ENCODE results near the gene CCSER1. TPM values are rescaled to one million over a fixed set of nuclear protein-coding genes. Genes with fewer than 3 reads are reported as not detected.

CCSER1 gene
- 39.5 and 42.9 TPM in 2 replicates for total RNA-seq
- total RNA-seq (2013): 48.9 TPM
- 10.7 and 13.7 TPM in 2 replicates for polyA plus RNA-seq
- polyA minus RNA-seq: 39.0 and 44.7 TPM in 2 replicates

DNA sequence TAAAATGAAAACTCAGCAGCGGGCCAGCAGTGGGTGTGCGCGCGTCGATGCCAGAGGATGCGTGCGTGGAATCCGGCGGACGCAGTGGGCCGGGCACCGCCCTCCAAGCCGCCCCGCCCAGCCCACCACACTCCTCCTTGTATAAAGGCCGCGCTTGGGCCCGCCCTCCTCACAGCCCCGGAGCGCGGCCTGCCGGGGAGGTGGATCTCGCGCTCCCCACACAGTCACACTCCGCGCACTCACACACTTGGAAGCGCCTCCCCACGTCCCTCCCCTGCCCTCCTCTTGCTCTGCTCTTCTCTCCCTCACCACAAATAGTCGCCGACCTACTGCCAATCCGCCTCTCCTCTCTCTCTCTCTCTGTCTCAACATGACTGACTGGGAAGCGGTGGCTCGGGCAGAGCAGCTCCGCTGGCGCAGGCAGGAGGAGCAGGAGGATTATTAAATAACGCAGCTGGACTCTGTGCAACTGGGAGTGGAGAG lies at the start of gene CCSER1:
Gene CCSER1, plus strand, starts transcription at position 172 of the 483 bp plus-strand sequence.
- H3K4me1 Mint-ChIP-seq: peaks cover 21% of the 10 kb centered on the region
- H3K9me3 Mint-ChIP-seq (ENCODE audit: insufficient read depth): no peaks in the 10 kb centered on the region
- no peak for TF ChIP-seq EZH2 (IDR thresholded peaks at IDR 0.05; ENCODE audit: borderline replicate concordance, insufficient read depth, low read depth, low read length, poor library complexity, severe bottlenecking)
- TF ChIP-seq, protein P1, sequence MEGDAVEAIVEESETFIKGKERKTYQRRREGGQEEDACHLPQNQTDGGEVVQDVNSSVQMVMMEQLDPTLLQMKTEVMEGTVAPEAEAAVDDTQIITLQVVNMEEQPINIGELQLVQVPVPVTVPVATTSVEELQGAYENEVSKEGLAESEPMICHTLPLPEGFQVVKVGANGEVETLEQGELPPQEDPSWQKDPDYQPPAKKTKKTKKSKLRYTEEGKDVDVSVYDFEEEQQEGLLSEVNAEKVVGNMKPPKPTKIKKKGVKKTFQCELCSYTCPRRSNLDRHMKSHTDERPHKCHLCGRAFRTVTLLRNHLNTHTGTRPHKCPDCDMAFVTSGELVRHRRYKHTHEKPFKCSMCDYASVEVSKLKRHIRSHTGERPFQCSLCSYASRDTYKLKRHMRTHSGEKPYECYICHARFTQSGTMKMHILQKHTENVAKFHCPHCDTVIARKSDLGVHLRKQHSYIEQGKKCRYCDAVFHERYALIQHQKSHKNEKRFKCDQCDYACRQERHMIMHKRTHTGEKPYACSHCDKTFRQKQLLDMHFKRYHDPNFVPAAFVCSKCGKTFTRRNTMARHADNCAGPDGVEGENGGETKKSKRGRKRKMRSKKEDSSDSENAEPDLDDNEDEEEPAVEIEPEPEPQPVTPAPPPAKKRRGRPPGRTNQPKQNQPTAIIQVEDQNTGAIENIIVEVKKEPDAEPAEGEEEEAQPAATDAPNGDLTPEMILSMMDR (IDR thresholded peaks at IDR 0.05): no peak
- Histone ChIP-seq H3K4me3 (ENCODE audit: control extremely low read depth in 1 of 5, extremely low read depth in 1 of 5, insufficient read depth in 1 of 5, low read depth in 2 of 5, low read length in 4 of 5) (peak within 1 kb of the TSS; percentile 27 to 98 (median 79)), H4K20me1 (ENCODE audit: control insufficient read depth, insufficient read depth, low read length, poor library complexity, severe bottlenecking) (no peaks in the 10 kb centered on the region), H2AFZ (ENCODE audit: insufficient read depth, low read depth, low read length, poor library complexity, severe bottlenecking) (peak within 1 kb of the TSS; percentile 77), H3K9me3 (ENCODE audit: control extremely low read depth in 1 of 3, control insufficient read depth in 2 of 3, insufficient read depth in 1 of 3, low read length in 2 of 3) (no peaks in the 10 kb centered on the region), H3K9ac (ENCODE audit: low read length) (peak within 1 kb of the TSS; percentile 95), H3K79me2 (ENCODE audit: control insufficient read depth, insufficient read depth, low read length) (peaks cover 22% of the 10 kb centered on the region), H3K27ac (ENCODE audit: low read length in 2 of 2) (peak within 1 kb of the TSS; percentile 89 to 90), H3K27me3 (replicated peaks in 1 of 4; ENCODE audit: control extremely low read depth in 1 of 4, control insufficient read depth in 3 of 4, insufficient read depth in 4 of 4, low read length in 3 of 4) (no peaks in the 10 kb centered on the region), H3K4me2 (replicated peaks; ENCODE audit: low read depth, low read length, poor library complexity, severe bottlenecking) (peak within 1 kb of the TSS; percentile 98), H3K36me3 (replicated peaks in 1 of 2; ENCODE audit: control extremely low read depth in 1 of 2, control insufficient read depth in 1 of 2, extremely low read depth in 1 of 2, insufficient read depth in 2 of 2, low read length in 1 of 2) (no peaks in the 10 kb centered on the region), H3K4me1 (ENCODE audit: control insufficient read depth in 2 of 2, insufficient read depth in 2 of 2, low read length in 2 of 2) (peaks cover 6 to 7% of the 10 kb centered on the region in 2 donors)
- intact Hi-C loops (cut with micrococcal nuclease): loop anchor here (1.0 to 10.0 kb wide), 6 partner anchors 26 to 1845 kb away; partner anchors contain the start of genes PPM1K and TIGD2
- CTCF ChIA-PET: interaction anchor here (0.6 to 1.4 kb wide), 2 partner anchors 27 to 212 kb away, joined by 3 read pairs; no protein-coding TSS in a partner anchor
- no peaks in the 10 kb centered on the region for H3K27me3 Mint-ChIP-seq
- under 1% methylated on average over 29 of the region's 35 CpGs for WGBS (ENCODE audit: insufficient coverage)
- ATAC-seq (ENCODE audit: low read depth) (peak; percentile 86), DNase-seq (peak; percentile 94)
- H3K4me3 Mint-ChIP-seq: peak within 1 kb of the TSS; percentile 96
- POLR2A ChIA-PET: interaction anchor here (0.7 to 1.2 kb wide), 3 partner anchors 27 to 54 kb away, joined by 3 to 4 read pairs (median 3); no protein-coding TSS in a partner anchor
- H3K27ac Mint-ChIP-seq: peak within 1 kb of the TSS; percentile 95

DNA sequence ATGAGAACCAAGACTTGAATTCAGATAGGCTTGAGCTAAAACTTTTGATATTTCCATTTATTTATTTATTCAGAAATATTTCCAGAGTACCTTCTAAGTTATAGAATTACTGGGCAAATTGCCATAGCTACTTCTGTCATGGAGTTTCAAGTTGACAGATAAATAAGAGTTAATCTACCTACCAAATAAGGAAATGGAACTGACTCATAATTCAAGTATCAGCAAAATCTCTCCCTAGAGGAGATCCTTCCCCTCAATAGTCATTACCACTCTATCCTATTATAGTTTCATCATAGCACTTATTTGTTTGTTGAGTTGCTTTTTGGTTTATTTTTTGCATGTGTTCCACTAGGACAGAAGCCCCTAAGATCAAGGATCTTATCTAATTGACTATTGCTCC lies 48.8 kb upstream of the CCSER1 start:
- ChIA-PET CTCF (no interaction called here), POLR2A (no interaction called here)
- Histone ChIP-seq H3K9ac (ENCODE audit: low read length) (no peak overlapping the region), H2AFZ (ENCODE audit: insufficient read depth, low read depth, low read length, poor library complexity, severe bottlenecking) (no peak overlapping the region), H3K79me2 (ENCODE audit: control insufficient read depth, insufficient read depth, low read length) (no peaks in the 10 kb centered on the region), H3K27ac (ENCODE audit: low read length in 2 of 2) (no peak overlapping the region), H3K4me3 (ENCODE audit: control extremely low read depth in 1 of 5, extremely low read depth in 1 of 5, insufficient read depth in 1 of 5, low read depth in 2 of 5, low read length in 4 of 5) (no peak overlapping the region), H3K36me3 (replicated peaks in 1 of 2; ENCODE audit: control extremely low read depth in 1 of 2, control insufficient read depth in 1 of 2, extremely low read depth in 1 of 2, insufficient read depth in 2 of 2, low read length in 1 of 2) (no peaks in the 10 kb centered on the region), H3K4me2 (replicated peaks; ENCODE audit: low read depth, low read length, poor library complexity, severe bottlenecking) (no peak overlapping the region), H3K9me3 (ENCODE audit: control extremely low read depth in 1 of 3, control insufficient read depth in 2 of 3, insufficient read depth in 1 of 3, low read length in 2 of 3) (no peaks in the 10 kb centered on the region), H3K27me3 (replicated peaks in 1 of 4; ENCODE audit: control extremely low read depth in 1 of 4, control insufficient read depth in 3 of 4, insufficient read depth in 4 of 4, low read length in 3 of 4) (no peaks in the 10 kb centered on the region), H3K4me1 (ENCODE audit: control insufficient read depth in 2 of 2, insufficient read depth in 2 of 2, low read length in 2 of 2) (peaks cover 4 to 10% of the 10 kb centered on the region in 2 donors), H4K20me1 (ENCODE audit: control insufficient read depth, insufficient read depth, low read length, poor library complexity, severe bottlenecking) (no peaks in the 10 kb centered on the region)
- Mint-ChIP-seq H3K27me3 (no peaks in the 10 kb centered on the region), H3K4me3 (no peak overlapping the region), H3K27ac (no peak overlapping the region), H3K4me1 (peaks cover 10% of the 10 kb centered on the region), H3K9me3 (ENCODE audit: insufficient read depth) (no peaks in the 10 kb centered on the region)
- intact Hi-C loops (cut with micrococcal nuclease): no loop called here
- ATAC-seq (ENCODE audit: low read depth) (no peak), DNase-seq (no peak)
- TF ChIP-seq EZH2 (IDR thresholded peaks at IDR 0.05; ENCODE audit: borderline replicate concordance, insufficient read depth, low read depth, low read length, poor library complexity, severe bottlenecking): no peak
- TF ChIP-seq, protein P1 (IDR thresholded peaks at IDR 0.05): no peak

Data from B cell (primary cell).